HG02840 (cell line): ENCODE measurements around the gene SEBOX.

Source experiments
- ATAC-seq: cut with Tn5 transposase; IDR thresholded peaks from one replicate; pipeline ENCODE4 v1.9.1; 2021; ENCODE audit warnings: mild to moderate bottlenecking, moderate library complexity, moderate number of reproducible peaks; ENCODE audit not compliant: unreplicated experiment, low FRiP score

The SEBOX gene, protein sequence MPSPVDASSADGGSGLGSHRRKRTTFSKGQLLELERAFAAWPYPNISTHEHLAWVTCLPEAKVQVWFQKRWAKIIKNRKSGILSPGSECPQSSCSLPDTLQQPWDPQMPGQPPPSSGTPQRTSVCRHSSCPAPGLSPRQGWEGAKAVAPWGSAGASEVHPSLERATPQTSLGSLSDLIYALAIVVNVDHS

DNA sequence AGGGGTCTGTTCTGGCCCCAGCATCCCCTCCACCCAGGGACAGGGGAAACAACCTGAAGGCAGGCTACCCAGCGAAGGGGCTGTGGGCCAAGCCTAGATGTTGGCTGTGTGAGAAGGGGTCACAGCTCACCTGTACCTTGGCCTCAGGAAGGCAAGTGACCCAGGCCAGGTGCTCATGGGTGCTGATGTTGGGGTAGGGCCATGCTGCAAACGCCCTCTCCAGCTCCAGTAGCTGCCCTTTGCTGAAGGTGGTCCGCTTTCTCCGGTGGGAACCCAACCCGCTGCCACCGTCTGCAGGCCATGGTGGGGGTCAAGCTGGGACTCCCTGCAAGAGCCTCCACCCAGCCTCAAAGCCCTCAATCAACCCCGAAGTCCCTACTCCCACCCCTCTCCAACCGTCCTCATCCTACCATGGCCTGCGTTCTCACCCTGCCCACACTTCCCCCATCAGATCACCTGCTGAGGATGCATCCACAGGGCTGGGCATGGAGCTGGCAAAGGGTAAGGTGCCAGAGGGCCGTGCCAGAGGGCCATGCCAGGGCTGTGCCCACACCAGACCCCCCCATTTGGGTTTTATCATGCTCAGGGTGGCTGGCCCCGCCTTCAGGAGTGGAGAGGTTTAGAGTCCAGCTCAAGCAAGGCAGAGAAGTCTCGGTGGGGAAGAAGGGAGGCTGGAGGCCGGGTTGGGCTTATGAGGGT, at the start of gene SEBOX:
SEBOX (minus strand) TSS at position 535 of the 699 bp plus-strand sequence; CDS start at position 487, 48 bp downstream.
- no peak for ATAC-seq

DNA sequence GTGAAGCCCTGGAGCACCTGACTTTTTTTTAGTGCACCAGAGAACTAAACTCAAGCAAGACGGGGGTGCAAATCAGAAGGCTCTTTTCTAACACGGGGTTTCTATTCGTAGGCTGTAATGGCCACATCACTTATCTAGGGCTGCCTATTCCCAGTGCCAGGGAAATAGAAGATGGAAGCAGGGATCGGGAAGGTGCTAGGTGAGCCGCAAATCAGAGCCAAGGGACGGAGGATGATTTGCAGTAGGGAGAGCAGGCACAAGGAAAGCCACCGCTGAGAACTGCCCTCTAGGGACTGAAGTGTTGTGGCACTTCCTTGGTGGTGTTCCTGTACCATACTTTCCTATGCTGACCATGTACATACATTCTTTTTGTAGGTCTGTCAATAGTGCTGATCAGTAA, 48.8 kb upstream of the SEBOX start:
- no peak for ATAC-seq

DNA sequence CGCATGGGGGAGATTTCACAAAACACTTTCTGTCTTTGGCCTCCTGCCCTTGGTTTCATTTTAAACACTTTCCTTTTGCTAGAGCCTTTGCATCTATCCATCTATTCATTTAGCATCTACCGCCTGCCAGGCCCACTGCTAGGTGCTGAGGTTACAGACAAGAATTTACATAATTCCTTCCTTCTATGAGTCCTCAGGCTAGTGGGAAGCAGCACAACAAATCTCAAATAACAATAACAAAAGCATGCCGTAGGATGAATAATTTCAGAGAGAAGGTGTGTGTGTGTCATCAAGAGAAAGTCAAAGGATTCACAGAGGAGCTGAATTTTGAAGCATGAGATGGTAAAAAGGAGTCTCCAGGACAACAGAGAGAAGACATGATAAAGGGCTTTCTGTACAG, 47.1 kb upstream of the SEBOX start:
- no peak for ATAC-seq

DNA sequence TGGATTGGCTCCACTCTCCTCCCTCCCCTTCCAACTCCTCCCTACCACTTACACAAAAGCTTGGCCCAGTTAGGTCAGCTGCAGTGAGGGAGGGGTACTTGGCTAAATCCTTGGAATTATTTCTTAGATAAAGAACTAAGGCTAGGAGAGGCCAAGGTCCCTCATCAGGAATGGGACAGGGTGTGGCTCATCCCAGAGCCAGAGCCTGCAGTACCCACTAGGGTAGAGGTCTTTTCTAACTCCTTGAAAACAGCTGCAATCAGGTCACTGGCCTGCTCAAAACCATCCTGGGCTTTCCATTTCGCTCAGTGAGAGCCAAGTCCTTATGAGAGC, 42.9 kb upstream of the SEBOX start:
- ATAC-seq: no peak

DNA sequence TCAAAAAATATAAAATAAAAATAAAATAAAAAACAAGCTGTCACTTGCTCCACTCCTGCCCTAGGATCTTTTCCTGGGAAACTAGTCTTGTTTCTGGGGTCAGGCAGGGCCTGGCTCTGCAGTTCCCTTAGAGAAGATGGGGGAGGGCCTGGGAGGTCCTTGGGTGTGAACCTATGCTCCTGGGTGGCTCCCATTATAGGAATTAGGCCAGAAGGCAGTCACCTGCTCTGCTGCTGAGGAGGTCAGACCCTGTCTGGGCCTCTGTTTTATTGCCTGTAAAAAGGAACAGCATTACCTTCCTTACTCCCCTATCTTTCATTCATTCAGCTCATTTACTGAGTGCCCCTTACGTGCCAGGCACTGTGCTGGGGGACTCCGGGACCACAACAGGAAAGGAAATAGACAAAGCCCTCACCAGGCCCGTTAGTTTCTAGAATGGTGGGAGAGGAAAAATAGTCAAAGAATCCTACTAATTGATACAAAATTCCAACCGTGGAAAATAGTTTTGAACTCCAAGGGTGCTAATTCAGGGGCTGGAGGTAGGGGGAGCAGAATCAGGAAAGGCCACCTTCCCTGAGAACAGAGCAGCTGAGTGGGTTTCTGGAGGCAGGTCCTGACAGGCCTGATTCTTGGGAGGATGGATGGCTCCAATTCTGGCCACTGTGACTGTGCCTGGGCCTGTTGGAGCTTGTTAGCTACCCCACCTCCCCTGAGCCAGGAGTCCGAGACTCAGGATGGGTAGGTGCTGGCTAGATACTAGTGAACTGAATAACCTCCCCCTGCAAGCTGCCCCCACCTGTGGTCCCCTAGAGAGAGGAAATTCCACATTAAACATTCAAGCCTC, 42.4 kb upstream of the SEBOX start:
- no peak for ATAC-seq

DNA sequence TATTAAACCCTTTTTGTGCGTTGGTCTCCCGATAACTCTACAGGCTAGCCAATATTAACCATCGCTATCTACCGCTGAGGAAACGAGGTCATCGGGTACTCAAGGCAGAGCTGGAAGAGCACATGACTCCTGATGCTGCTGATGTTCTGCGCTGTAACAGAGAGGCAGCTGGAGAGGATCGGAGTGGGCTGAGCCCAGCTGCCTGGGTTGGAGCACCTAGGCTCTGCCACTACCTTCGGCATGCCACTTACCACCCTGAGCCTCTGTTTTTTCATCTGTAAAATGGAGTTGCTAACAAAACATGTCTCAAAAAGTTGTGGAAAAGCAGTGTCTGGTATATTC, 41.4 kb upstream of the SEBOX start:
- no peak for ATAC-seq

DNA sequence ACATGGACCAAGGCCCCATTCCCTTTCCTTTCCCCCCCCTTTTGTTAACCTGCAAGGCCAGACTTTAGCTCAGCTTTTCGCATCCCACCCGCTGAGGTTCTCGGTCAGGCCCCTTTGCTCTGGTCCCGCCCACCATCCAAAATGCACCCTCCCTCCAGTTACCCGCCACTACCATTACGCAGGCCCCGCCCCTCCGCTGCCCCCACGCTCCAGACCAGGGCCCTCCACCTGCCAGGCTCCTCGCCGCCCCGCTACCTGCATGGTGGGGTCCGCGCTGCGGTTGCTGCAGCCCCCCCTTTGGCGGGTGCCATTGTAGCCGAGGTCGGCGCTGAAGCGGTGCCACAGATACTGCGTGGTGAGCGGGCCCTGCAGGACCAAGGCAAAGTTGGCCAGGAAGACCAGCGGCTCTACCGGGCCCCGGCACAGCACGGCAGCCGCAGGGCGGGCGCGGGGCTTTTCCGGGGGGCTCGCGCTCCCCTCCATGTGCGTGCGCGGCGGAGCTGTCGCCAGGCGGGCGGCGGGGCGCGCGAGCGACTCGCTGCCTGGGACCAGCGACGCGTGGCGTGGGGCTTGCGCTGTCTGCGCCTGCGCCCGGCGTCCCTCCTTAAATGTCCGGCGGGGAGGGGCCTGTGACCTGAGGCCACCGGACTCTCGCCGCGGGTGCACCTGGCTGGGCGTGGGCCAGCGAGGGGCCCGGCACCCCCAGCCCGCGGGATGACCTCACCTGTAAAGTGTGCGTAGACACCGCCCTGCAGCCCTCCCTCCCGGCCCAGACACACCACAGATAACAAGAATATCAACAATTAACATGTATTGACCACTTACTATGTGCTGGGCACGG, 40.9 kb upstream of the SEBOX start, which contains the start of gene SLC46A1:
SLC46A1 (minus strand) TSS at position 581 of the 841 bp plus-strand sequence; CDS start at position 483, 98 bp downstream.
- ATAC-seq: no peak

DNA sequence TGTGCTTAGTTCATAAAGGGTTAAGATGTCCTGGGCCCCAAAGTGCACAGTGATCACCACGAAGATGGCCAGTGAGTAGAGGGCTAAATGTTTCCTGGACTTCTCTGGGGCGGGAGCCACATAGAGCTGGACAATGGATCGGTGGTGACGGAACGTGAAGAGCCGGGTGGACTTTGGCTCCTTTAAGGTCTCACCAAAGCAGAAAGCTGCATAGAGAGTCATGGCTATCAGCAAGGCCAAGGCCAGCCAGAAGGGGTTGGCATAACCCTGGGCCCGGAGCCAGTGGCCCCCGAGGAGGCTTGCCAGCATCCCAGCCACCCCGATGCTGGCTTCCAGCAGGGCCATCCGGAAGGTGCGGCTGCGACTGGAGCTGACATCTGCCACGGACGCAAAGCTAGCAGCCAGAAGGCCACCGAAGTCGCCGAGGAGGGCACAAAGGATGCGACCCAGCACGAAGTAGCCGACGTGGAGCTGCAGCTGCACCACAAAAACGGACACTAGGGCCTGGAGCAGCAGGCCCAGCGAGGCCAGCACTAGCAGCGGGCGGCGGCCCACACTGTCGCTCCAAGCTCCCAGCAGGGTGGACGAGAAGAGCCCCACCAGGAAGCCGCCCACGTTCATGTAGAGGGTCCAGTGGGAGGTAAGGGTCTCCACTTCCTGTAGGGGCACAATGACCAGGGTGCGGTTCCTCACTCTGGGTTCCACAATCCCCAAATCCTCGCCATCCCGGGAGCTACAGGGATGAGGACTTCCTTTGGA, 40.0 kb upstream of the SEBOX start:
- ATAC-seq: no peak

DNA sequence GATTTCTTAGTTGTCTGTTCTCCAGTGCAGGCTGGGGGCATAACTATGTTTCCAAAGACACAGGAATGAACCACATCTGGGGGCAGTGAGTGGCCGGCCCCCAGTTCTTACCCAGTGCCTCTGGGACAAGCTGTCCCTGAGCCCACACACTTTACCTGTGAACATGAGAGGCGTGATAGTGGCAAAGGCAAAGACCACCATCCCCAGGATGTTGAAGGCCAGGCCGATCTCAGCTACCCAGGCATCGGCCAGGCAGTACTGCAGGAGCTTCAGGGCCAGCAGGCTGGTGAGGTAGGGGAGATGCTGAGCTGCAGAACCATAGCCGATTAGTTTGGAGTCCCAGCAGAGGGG, 39.4 kb upstream of the SEBOX start:
- no peak for ATAC-seq

DNA sequence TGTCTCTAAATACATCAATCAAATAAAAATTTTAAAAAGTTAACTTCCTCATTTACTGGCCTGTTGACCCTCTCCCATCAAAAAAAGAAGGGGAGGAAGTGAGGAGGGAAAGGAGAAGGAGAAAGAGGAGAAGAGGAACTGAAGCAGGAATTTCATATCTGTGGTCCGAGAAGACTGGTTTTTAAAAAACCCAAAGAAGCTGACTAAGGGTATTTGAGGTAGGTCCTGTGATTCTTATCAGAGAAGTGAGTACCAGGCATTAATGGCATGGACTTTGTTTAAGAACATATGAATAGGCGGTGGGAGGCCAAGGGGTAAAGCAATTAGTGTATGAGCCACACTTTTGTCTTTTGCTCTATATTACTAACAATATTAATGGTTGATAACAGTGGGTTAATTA, 39.0 kb upstream of the SEBOX start:
- no peak for ATAC-seq

DNA sequence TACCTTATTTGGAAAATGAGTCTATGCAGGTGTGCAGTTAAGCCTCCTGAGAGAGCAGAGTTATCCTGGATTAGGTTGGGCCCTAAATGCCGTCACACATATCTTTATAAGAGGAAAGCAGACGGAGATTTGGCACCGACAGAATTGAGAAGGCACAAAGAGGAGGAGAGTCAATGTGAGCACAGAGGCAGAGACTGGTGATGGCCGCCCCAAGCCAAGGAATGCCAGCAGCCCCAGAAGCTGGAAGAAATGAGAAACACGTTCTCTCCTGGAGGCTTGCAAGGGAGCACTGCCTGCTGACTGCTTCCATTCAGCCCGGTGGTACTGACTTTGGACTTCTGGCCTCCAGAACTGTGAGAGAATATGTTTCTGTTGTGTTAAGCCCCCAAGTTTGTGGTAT, 37.8 kb upstream of the SEBOX start:
- no peak for ATAC-seq

DNA sequence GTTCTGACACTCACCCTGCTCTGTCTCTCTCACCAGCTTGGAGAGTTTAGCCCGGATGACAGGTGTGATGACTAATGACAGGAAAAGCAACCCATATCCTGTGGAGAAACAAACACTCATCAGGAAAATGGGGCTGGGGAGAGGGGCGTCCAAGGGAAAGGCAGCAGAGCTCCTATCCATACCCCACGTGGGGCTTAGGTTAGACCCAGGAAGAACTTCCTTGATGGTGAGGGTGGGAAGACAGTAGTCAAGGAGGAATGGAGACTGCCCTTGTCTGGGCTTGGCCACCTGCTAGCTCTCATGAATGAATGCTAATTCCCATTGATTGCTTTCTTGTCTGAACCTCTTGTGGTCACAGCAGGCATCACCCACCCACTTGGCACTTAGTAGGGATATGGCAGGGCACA, 37.2 kb upstream of the SEBOX start:
- no peak for ATAC-seq

DNA sequence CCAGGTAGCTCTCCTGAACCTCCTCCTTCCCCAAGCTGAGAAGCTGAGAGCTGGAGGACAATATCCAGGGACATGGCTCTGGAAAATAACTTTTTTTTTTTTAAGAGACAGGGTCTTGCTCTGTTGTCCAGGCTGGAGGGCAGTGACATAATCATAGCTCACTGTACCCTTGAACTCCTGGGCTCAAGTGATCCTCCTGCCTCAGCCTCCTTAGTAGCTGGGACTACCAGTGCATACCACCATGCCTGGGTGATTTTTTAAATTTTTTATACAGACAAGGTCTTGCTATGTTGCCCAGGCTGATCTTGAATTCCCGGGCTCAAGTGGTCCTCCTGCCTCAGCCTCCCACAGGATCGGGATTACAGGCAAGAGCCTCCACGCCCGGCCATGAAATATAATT, 34.8 kb upstream of the SEBOX start:
- no peak for ATAC-seq

DNA sequence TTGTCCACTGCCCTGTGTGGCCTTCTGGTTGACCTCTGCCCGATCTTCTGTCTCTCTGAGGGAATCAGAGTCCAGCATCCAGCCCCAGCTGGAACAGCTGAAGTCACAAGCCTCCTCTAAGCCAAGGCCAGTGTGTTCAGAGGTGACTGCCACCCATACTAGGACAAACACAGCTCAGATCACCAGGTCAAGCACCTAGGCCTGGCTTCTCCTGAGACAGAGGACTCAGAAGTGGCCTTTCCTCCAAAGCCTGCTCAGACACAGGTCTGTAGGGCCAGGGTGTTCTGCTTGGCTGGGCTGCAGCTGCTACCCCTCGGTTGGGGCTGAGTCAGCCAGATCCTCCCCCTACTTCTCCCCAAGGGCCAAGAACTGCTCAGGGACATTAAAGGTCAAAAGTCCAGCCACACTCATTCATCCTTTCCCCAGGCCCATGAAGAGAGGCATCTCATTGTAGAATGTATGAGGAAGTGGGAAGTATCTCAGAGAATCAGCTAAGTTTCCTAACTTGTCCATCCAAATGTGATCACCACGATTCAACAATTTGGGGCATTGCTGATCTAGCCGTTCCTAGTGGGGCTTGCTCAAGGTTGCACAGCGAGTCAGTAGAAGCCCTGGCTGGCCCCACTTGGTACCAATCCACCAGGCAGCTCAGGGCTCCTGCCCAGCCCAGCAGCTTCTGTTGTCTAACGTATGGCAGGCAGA, 33.4 kb upstream of the SEBOX start:
- ATAC-seq: no peak

DNA sequence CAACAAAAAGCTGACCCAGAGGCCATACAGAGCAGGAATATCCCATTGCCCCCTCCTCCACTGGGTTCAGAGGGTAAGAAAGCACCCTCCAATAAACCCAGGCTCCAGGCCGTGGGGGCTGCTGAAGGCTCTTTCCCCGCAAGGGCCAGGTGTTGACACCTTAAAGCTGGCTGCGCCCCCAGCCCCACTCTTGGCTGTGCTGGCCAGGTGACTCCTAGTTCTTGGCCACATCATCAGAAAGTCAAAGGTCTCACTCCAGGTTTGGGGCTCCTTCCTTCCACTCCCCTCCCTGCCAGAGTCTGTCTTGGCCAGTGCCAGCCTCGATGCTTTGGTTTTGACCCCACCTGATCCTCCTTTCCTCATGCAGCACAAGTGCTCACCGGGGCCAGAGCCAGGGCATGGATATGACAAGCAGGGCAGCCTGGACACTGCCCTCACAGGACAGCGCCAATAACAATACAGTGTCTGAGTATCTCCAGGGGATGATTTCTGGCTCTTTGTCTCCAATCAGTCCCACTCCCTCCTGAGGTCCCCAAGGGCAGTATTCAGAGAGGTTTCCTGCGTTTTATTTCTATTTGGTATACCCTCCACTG, 32.8 kb upstream of the SEBOX start:
- ATAC-seq: no peak

DNA sequence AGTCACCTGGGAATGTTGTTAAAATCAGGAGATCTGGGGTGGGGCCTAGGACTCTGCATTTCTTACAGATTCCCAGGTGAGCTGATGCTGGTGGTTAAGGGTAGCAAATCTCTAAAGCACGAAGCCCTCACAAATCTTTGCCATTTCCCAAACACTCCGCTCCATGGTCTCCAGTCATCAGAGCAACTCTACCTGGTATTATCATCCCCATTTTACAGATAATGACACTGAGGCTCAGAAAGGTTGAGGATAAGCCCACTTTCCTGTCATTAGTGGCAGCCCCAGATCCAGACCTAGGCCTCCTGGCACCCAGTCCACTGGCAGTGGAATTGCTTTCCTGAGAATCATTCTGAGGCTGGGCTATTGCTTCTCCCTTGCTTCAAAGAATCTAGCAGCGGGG, 32.3 kb upstream of the SEBOX start:
- ATAC-seq: no peak

DNA sequence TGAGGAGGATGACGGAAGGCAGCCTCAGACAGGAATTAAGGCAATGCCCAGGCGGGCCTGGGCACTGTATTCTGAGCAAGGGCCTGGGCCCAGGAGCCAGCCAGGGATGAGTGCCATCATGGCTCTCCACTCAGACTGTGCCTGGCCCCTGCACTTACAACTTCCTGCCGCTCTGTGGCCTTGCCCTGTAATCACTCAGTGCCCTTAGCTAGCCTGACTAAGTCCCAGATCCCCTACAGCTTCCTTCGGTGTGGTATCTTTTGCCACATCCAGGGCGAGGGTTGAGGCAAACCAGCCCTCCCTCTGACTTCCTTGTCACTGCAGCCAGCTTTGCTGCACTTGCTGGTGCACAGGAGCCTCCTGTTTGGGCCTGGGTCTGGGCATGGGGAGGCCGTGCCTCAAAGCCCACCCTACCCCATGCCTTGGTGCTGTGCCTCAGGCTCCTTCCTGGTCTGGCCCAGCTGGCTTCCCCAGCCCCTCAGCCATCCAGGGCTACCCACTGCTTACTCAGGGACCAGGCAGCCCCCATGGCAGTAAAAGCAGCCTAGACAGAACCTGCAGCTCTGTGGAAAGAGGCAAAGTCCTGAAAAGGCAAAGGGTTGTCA, 31.7 kb upstream of the SEBOX start:
- ATAC-seq: no peak

DNA sequence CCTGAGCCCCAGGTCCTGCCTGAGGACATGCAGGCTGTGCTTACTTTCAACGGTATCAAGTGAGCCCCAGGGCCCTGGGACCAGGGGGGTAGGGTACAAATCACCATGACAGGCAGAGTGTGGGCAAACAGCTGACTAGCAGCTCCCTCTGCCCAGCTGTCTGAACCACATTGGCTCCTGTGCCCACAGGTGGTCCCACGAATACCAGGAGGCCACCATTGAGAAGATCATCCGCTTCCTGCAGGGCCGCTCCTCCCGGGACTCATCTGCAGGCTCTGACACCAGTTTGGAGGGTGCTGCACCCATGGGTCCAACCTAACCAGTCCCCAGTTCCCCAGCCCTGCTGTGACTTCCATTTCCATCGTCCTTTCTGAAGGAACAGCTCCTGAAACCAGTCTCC, 31.0 kb upstream of the SEBOX start:
- no peak for ATAC-seq

DNA sequence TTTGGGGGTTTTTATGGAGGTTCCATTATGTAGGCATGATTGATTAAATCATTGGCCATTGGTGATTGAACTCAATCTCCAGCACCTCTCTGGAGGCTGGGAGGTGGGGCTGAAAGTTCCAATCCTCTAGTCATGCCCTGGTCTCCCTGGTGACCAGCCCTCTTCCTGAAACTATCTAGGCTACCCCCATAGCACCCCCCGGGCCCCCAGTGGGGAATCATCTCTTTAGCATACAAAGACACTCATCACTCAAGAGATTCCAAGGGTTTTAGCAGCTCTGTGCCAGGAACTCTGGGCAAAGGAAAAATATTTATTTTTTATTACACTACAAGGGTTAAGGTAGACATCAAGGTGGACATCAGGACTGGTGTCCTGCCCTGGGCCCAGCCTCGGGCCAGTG, 30.4 kb upstream of the SEBOX start:
- ATAC-seq: no peak
